ENCODE results near the gene IGSF6.
"Not testable (repeated sequence)": the region's sequence is repeated elsewhere in the genome, so short reads cannot be mapped to it uniquely, and the experiment has no call there.

The IGSF6 gene

GRCh38 chr16:21608639-21609328 is 43.6 kb downstream of the IGSF6 start:
- no peak overlapping the region for H3K27ac ChIP-seq (ENCODE audit: insufficient read depth, low read length, poor library complexity, severe bottlenecking)
- no peak for DNase-seq

GRCh38 chr16:21605848-21606247 is 46.6 kb downstream of the IGSF6 start:
- H3K4me3 ChIP-seq (ENCODE audit: insufficient read depth, low read depth, low read length, poor library complexity, severe bottlenecking); DNase-seq; H3K9me3 ChIP-seq (ENCODE audit: control insufficient read depth, low read length); H3K27ac ChIP-seq (ENCODE audit: insufficient read depth, low read length, poor library complexity, severe bottlenecking); H3K27me3 ChIP-seq (replicated peaks; ENCODE audit: control insufficient read depth, insufficient read depth, low read length, poor library complexity, severe bottlenecking); H3K36me3 ChIP-seq (ENCODE audit: control insufficient read depth, insufficient read depth, low read length): not testable (repeated sequence)
- H3K4me1 ChIP-seq (ENCODE audit: control insufficient read depth, insufficient read depth, low read length, poor library complexity, severe bottlenecking) = peaks cover 26% of the 10 kb centered on the region

More at GRCh38 chr16:21608639-21609328, 43.6 kb downstream of the IGSF6 start:
- Histone ChIP-seq H3K36me3 (ENCODE audit: control insufficient read depth, insufficient read depth, low read length) (peaks cover 4% of the 10 kb centered on the region), H3K4me3 (ENCODE audit: insufficient read depth, low read depth, low read length, poor library complexity, severe bottlenecking) (no peak overlapping the region), H3K27me3 (replicated peaks; ENCODE audit: control insufficient read depth, insufficient read depth, low read length, poor library complexity, severe bottlenecking) (no peaks in the 10 kb centered on the region), H3K9me3 (ENCODE audit: control insufficient read depth, low read length) (no peaks in the 10 kb centered on the region), H3K4me1 (ENCODE audit: control insufficient read depth, insufficient read depth, low read length, poor library complexity, severe bottlenecking) (peaks cover 20% of the 10 kb centered on the region)

GRCh38 chr16:21603928-21604327 is 48.5 kb downstream of the IGSF6 start:
- no peak overlapping the region for H3K27ac ChIP-seq (ENCODE audit: insufficient read depth, low read length, poor library complexity, severe bottlenecking)
- H3K36me3 ChIP-seq (ENCODE audit: control insufficient read depth, insufficient read depth, low read length) = no peaks in the 10 kb centered on the region
- H3K9me3 ChIP-seq (ENCODE audit: control insufficient read depth, low read length) = no peaks in the 10 kb centered on the region
- no peak for DNase-seq
- H3K27me3 ChIP-seq (replicated peaks; ENCODE audit: control insufficient read depth, insufficient read depth, low read length, poor library complexity, severe bottlenecking) = no peaks in the 10 kb centered on the region
- H3K4me1 ChIP-seq (ENCODE audit: control insufficient read depth, insufficient read depth, low read length, poor library complexity, severe bottlenecking) = peaks cover 21% of the 10 kb centered on the region
- no peak overlapping the region for H3K4me3 ChIP-seq (ENCODE audit: insufficient read depth, low read depth, low read length, poor library complexity, severe bottlenecking)

GRCh38 chr16:21602785-21603184 is 49.6 kb downstream of the IGSF6 start:
- no peaks in the 10 kb centered on the region for H3K27me3 ChIP-seq (replicated peaks; ENCODE audit: control insufficient read depth, insufficient read depth, low read length, poor library complexity, severe bottlenecking)
- H3K4me1 ChIP-seq (ENCODE audit: control insufficient read depth, insufficient read depth, low read length, poor library complexity, severe bottlenecking) = peaks cover 20% of the 10 kb centered on the region
- H3K4me3 ChIP-seq (ENCODE audit: insufficient read depth, low read depth, low read length, poor library complexity, severe bottlenecking) = no peak overlapping the region
- no peak for DNase-seq
- H3K9me3 ChIP-seq (ENCODE audit: control insufficient read depth, low read length) = no peaks in the 10 kb centered on the region
- no peaks in the 10 kb centered on the region for H3K36me3 ChIP-seq (ENCODE audit: control insufficient read depth, insufficient read depth, low read length)
- no peak overlapping the region for H3K27ac ChIP-seq (ENCODE audit: insufficient read depth, low read length, poor library complexity, severe bottlenecking)

- H3K27ac ChIP-seq (ENCODE audit: insufficient read depth, low read length, poor library complexity, severe bottlenecking) = peak overlapping the region; percentile 91
- peaks cover 20% of the 10 kb centered on the region for H3K4me1 ChIP-seq (ENCODE audit: control insufficient read depth, insufficient read depth, low read length, poor library complexity, severe bottlenecking)
- H3K27me3 ChIP-seq (replicated peaks; ENCODE audit: control insufficient read depth, insufficient read depth, low read length, poor library complexity, severe bottlenecking) = no peaks in the 10 kb centered on the region
- H3K4me3 ChIP-seq (ENCODE audit: insufficient read depth, low read depth, low read length, poor library complexity, severe bottlenecking) = peak overlapping the region; percentile 84
- H3K36me3 ChIP-seq (ENCODE audit: control insufficient read depth, insufficient read depth, low read length) = no peaks in the 10 kb centered on the region
- no peak for DNase-seq
- no peaks in the 10 kb centered on the region for H3K9me3 ChIP-seq (ENCODE audit: control insufficient read depth, low read length)
These were observed 52.2 kb downstream of the IGSF6 start for GRCh38 chr16:21600031-21600773.

- Histone ChIP-seq H3K36me3 (ENCODE audit: control insufficient read depth, insufficient read depth, low read length) (no peaks in the 10 kb centered on the region), H3K9me3 (ENCODE audit: control insufficient read depth, low read length) (no peaks in the 10 kb centered on the region), H3K4me3 (ENCODE audit: insufficient read depth, low read depth, low read length, poor library complexity, severe bottlenecking) (peak within 1 kb of the TSS; percentile 84), H3K4me1 (ENCODE audit: control insufficient read depth, insufficient read depth, low read length, poor library complexity, severe bottlenecking) (peaks cover 20% of the 10 kb centered on the region), H3K27me3 (replicated peaks; ENCODE audit: control insufficient read depth, insufficient read depth, low read length, poor library complexity, severe bottlenecking) (no peaks in the 10 kb centered on the region), H3K27ac (ENCODE audit: insufficient read depth, low read length, poor library complexity, severe bottlenecking) (peak within 1 kb of the TSS; percentile 91)
- DNase-seq = peak; percentile 87 to 91 (median 90)
These were observed 53.0 kb downstream of the IGSF6 start, which contains the start of gene METTL9 for GRCh38 chr16:21599122-21600030. TSS of gene METTL9 (plus strand) at chr16:21599577. CDS start at chr16:21599734, 157 bp downstream.

GRCh38 chr16:21598701-21599121 is 53.7 kb downstream of the IGSF6 start:
- Histone ChIP-seq H3K9me3 (ENCODE audit: control insufficient read depth, low read length) (no peaks in the 10 kb centered on the region), H3K36me3 (ENCODE audit: control insufficient read depth, insufficient read depth, low read length) (no peaks in the 10 kb centered on the region), H3K27me3 (replicated peaks; ENCODE audit: control insufficient read depth, insufficient read depth, low read length, poor library complexity, severe bottlenecking) (no peaks in the 10 kb centered on the region), H3K4me3 (ENCODE audit: insufficient read depth, low read depth, low read length, poor library complexity, severe bottlenecking) (peak overlapping the region; percentile 84), H3K4me1 (ENCODE audit: control insufficient read depth, insufficient read depth, low read length, poor library complexity, severe bottlenecking) (peaks cover 20% of the 10 kb centered on the region), H3K27ac (ENCODE audit: insufficient read depth, low read length, poor library complexity, severe bottlenecking) (peak overlapping the region; percentile 91)
- DNase-seq = no peak

GRCh38 chr16:21598206-21598605 is 54.2 kb downstream of the IGSF6 start:
- H3K27ac ChIP-seq (ENCODE audit: insufficient read depth, low read length, poor library complexity, severe bottlenecking) = peak overlapping the region; percentile 91
- H3K4me1 ChIP-seq (ENCODE audit: control insufficient read depth, insufficient read depth, low read length, poor library complexity, severe bottlenecking) = peaks cover 20% of the 10 kb centered on the region
- H3K9me3 ChIP-seq (ENCODE audit: control insufficient read depth, low read length) = no peaks in the 10 kb centered on the region
- no peaks in the 10 kb centered on the region for H3K27me3 ChIP-seq (replicated peaks; ENCODE audit: control insufficient read depth, insufficient read depth, low read length, poor library complexity, severe bottlenecking)
- peak overlapping the region; percentile 84 for H3K4me3 ChIP-seq (ENCODE audit: insufficient read depth, low read depth, low read length, poor library complexity, severe bottlenecking)
- DNase-seq = no peak
- H3K36me3 ChIP-seq (ENCODE audit: control insufficient read depth, insufficient read depth, low read length) = no peaks in the 10 kb centered on the region

GRCh38 chr16:21597561-21598030 is 54.8 kb downstream of the IGSF6 start:
- Histone ChIP-seq H3K4me1 (ENCODE audit: control insufficient read depth, insufficient read depth, low read length, poor library complexity, severe bottlenecking) (peaks cover 20% of the 10 kb centered on the region), H3K9me3 (ENCODE audit: control insufficient read depth, low read length) (no peaks in the 10 kb centered on the region), H3K27me3 (replicated peaks; ENCODE audit: control insufficient read depth, insufficient read depth, low read length, poor library complexity, severe bottlenecking) (no peaks in the 10 kb centered on the region), H3K36me3 (ENCODE audit: control insufficient read depth, insufficient read depth, low read length) (no peaks in the 10 kb centered on the region), H3K27ac (ENCODE audit: insufficient read depth, low read length, poor library complexity, severe bottlenecking) (no peak overlapping the region), H3K4me3 (ENCODE audit: insufficient read depth, low read depth, low read length, poor library complexity, severe bottlenecking) (no peak overlapping the region)
- no peak for DNase-seq

Measured in effector memory CD4-positive, alpha-beta T cell (primary cell).